A673 (cell line): ENCODE data around the gene ATRN.

Experiments used
- CTCF ChIP-seq: fragments of 300-800, 200-600 bp; sonication (generic); conservative IDR thresholded peaks from 2 replicates; pipeline ENCODE4 v1.5.1; 2017; ENCODE audit warnings: low read depth, mild to moderate bottlenecking, antibody characterized with exemption, low read length, moderate library complexity, mixed read lengths
- EZH2 ChIP-seq: fragments of 200-600 bp; sonication (generic); IDR thresholded peaks from 2 replicates; pipeline ENCODE4 v1.6.1; 2017; ENCODE audit warnings: borderline replicate concordance, low read depth, mild to moderate bottlenecking, mixed read lengths, antibody characterized with exemption, low read length; ENCODE audit not compliant: poor library complexity, severe bottlenecking

- TF ChIP-seq CTCF (no peak), EZH2 (no peak)
Observed at GRCh38 chr20:3515379-3516170, 44.8 kb downstream of the ATRN start.
